ENCODE results near the gene KHNYN.
"Not testable (repeated sequence)": the region's sequence is repeated elsewhere in the genome, so short reads cannot be mapped to it uniquely, and the experiment has no call there.

- not testable (repeated sequence) for TF ChIP-seq CTCF (IDR thresholded peaks at IDR 0.05); POLR2AphosphoS5 (IDR thresholded peaks at IDR 0.05); POLR2A (IDR thresholded peaks at IDR 0.05); EP300 (IDR thresholded peaks at IDR 0.05; ENCODE audit: low read depth)
Measured at GRCh38 chr14:24482699-24483303, 53.0 kb downstream of the KHNYN start.
